ENCODE data around the gene ADAMTS7.
"Not testable (repeated sequence)": the region's sequence is repeated elsewhere in the genome, so short reads cannot be mapped to it uniquely, and the experiment has no call there.

Gene ADAMTS7

DNA sequence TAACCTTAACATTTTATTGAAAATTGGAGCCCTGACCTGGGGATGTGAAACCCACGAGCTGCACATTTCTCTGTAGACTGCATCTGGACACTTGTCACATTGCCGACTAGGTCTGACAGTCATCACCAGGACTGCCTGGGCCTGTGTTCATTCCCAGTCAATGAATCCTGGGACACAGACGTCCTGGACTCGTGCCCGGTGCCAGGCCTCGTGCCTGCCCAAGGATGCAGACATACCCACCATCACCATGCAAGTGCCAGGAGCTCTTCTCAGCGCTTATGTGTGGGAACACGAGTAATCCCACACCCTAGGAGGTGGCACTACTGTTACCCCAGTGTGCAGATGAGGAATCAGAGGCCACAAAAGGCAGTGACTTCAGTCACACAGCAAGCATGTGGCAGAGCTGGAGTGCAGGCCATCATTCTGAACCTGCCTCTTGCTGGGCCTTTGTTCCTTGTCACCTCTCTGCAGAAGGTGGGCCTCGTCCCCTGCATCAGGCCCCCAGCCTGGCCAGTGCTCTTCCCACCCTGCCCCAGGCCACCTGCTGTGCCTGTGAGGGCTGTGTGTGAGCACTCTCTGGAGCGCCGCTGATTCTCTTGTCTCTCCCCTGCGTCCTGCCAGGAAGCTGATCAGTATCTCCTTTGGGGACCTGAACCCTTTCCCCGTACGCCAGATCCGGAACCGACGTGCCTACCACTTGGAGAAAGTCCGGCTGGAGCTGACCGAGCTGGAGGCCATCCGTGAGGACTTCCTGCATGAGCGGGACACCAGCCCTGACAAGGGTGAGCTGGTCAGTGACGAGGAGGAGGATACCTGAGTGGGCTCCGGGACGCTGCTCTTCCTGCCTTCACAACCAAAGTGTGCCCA is 58.5 kb downstream of the ADAMTS7 start:
- ATAC-seq = no peak

DNA sequence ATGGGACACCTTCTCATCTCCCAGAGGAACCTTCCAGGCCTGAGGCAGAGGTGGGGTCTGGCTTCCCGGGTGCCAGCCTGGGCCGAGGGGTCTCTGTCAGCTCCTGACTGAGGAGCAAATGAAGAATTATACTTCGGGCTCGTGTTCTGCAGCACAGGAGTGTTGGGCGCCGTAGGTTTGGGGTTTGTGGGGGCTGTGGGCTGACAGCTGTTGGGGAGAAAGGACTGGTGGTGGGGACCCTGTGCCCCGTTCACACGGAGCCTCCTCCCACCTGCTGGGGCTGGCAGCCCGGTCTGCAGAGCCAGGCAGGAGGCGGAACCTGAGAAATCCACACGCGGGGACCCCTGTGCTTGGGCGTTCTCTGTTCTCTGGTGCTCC is 59.7 kb downstream of the ADAMTS7 start:
- ATAC-seq = no peak

DNA sequence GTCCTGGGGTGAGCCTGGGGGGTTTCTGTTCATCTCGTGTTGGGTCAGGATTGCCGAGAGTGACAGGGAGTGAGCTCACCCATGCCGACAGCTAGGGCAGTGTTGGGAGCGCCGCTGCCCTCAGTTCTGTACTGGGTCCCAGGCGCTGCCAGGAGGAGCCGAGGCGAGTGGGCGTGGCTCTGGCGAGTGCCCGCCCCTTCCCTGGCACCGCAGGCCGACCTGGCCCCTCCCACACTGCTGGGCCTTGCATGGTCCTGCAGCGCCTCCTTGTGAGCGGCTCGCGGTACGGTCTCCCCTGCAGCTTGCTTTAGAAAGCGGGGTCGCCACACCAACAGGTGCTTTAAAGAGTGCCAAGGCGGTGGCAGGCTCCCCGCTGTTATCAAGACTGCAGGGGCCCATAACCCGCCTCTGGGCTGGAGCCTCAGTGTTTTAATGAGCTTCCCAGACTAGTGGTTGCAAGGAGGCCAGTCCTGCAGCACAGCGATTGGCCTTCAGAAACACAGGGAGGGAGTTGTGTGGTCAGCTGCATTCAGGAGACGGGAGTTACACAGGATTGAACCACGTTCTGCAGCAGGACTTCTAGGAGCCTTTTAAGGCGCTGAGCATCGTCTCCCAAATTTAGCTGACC is 60.2 kb downstream of the ADAMTS7 start:
- ATAC-seq = peak; percentile 95 to 97

DNA sequence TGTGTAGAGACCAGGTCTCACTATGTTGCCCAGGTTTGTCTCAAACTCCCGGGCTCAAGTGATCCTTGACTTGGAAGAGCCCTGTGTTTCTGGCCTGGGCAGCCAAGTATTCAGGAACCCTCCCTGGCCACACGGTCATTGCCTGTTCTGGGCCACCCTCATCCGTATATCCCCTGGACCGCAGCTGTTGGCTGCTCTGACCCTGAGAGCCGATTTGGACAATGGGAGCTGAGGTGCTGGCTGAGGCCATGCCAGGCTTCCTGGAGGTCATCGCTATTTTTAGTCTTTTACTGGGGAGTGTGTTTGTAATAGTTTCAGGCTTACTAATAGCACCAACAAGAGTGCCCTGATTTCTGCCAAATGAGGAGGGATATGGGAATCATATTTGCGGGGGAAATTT is 60.7 kb downstream of the ADAMTS7 start:
- ATAC-seq = no peak

DNA sequence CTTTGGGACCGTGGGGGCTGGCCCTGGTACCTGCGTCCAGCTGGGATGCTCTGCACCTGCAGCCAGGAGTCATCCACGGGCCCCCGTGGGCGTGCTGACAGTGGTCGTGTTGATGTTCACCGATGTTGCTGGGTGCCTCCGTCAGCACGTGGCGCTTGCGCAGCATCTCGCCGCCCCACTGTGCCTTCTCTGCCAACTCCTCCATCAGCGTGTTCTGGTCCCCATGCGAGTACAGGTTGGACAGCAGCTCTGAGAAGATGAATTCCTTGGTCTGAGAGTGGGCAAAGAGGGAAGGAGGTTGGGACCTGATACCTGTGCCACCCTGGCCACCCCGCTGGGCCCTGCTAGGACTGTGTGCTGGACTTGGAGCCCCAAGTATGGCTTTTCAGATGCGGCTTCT is 61.4 kb downstream of the ADAMTS7 start:
- ATAC-seq = no peak

DNA sequence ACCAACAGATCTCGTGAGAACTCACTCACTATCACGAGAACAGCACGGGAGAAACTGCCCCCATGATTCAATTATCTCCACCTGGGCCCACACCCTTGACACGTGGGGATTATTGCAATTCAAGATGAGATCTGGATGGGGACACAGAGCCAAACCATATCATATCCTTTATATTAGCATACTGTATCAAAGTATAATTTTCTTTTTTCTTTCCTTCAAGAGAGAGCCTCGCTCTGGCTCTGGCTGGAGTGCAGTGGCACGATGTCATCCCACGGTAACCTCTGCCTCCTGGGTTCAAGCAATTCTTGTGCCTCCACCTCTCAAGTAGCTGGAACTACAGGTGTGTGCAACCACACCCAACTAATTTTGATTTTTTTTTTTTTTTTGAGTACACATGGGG is 63.4 kb downstream of the ADAMTS7 start:
- not testable (repeated sequence) for ATAC-seq

DNA sequence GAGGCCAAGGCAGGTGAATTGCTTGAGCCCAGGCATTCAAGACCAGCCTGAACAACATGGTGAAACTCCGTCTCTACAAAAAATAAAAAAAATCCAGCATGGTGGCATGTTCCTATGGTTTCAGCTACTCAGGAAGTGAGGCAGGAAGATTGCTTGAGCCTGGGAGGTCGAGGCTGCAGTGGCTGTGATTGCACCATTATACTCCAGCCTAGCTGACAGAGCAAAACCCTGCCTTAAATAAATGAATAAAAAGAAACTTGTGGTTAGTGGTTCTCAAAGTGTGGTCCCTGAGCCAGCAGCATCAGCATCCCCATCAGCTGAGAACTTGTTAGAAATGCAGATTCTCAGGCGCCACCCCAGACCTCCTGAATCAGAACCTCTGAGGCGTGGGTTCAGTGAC is 69.6 kb downstream of the ADAMTS7 start:
- ATAC-seq = not testable (repeated sequence)

DNA sequence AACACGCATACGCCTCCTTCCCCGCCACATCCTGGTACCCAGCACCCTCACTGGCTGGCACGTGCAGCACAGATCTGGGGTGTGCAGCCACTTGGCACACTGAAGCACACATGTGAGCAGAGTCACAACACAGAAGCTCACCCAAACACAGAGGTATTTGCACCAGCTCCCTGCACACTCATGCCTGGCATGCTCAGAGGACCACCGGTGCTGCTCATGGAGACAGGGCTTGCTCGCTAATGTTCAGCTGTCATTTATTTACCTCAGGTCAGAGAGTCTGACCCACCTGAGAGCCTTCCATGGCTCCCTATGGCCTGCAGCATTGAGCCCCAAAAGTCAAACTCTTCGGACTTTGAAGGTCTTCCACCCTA is 70.4 kb downstream of the ADAMTS7 start:
- ATAC-seq = no peak

DNA sequence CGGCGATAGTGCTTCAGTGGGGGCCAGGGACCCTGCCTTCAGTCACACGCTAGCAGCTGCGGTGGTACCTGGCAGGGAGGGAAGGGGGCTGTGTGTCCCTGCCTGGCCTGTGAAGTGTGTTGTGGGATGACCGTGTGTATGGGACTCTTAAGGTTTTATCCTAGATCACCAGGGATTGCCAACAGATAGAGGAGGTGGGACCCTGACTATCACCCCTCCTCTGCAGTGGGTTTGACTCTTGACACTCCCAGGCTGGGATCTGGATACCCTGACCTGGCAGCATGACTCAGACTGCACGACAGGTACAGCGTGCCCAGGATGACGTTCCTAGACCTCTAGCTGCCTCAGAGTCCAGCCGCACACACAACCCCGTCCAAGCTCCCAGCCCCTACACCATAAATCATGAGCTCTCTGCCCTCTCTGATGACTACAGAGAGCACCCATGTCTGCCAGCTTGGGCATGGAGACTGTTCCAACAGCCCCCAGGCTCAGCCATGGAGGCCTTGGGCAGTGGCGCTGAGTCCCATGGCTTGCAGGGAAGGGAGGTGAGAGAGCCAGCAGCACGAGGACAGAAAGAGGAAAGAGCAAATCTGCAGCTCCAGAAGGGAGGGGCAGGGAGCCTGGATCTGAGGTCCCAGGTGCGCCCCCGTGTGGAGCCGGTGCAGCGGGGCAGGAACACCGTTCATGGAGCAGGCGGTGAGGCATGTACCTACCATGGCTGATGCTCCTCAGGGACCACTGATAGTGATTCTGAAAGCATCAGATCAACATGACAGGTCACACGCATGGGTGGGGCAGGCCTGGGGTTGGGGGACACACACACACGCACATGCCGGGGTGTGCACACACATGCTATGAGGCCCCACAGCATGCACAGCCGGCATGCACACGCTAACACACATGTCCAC is 71.0 kb downstream of the ADAMTS7 start:
- ATAC-seq = peak; percentile 21 to 66

DNA sequence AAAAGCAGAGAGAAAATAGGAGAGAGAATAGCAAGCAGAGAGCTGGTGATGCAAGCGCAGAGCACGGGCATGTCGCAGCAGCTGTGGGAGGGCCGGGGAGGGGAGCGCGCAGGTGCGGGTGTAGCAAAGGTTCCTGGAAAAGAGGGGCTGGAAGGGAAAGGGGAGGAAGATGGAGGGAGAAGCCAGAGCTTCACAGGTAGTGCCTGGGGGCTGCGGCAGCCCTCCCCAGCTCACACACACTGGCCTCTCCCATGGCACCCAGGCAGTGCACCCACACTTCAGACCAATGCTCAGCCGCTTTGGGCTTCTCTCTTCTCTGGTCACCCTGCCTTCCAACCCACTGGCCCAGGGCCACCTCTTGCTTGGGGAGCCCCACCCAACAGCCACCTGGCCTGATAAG is 72.1 kb downstream of the ADAMTS7 start:
- ATAC-seq = no peak

DNA sequence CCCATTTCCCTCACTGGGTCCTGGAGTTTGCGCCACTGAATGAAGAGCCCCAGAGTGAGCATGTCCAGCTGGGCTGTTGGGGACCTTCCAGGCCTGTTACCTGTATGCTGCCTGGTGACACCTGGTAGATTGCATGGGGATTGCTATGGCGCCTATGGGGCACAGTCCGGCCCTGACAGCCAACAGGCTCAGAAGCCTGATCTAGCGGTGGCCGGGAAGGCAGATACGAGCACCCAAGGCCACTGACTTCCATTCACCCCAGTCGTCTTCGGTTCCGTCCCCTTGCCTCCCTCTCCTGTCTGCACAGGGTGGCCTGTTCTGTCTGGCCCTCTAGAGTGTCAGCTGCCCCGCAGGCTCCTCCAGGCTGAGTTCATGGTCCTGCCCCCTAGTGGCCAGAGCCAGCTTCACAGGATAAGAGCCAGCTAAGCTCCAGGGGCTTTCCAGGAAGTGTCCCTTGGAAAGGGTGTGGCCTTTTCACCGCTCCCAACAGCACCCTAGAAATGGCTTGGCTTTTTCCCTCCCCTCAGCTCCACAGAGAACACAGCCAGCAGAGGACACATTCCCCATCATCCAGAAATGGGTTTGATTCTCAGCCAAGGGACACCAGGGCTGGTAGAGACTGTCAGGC is 73.2 kb downstream of the ADAMTS7 start:
- ATAC-seq = not testable (repeated sequence)

DNA sequence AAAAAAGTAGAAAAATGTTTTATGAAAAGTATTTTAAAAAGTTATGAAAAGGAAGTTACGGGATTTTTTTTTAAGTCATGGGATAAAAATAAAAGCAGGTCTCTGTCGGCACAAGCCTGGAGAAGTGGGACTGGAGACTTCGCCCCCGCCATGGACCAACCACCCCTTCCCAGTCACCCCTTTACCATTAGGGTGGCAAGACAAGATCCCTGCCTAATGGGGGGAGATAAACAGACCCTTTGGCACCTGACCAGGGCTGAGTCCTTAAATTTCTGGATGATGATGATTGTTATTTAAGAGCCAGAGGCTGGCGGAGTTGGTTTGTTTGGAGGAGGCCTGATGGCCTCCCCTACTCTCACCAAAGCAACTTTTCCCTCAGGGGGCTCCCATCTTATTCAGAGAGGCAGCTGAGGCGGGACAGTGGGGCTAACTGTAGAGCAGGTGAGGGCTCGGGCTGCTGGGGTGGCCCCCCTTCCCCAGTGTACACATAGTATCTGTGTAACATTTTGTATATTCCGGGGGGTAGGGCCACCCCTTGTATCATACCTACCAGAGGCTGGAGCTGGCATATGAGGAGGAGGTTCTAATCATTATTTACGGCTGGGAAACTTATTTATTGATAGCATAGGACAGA is 74.0 kb downstream of the ADAMTS7 start:
- no peak for ATAC-seq

DNA sequence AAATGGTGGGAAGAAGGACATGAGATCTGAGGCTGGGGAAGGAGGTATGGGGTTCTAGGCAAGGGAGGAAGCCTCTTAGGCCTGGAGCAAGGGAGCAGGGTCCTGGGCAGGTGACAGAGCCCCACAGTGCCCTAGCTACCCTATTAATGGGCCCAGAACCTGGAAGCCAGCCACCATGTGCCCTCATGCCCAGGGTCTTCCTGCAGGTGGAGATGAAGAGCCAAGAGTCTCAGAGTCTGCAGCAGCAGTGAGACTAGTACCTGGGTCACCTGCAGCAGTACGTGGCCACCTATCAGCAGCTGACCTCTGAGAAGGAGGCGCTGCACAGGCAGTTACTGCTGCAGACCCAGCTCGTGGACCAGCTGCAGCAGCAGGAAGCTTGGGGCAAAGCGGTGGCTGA is 75.0 kb downstream of the ADAMTS7 start:
- not testable (repeated sequence) for ATAC-seq

DNA sequence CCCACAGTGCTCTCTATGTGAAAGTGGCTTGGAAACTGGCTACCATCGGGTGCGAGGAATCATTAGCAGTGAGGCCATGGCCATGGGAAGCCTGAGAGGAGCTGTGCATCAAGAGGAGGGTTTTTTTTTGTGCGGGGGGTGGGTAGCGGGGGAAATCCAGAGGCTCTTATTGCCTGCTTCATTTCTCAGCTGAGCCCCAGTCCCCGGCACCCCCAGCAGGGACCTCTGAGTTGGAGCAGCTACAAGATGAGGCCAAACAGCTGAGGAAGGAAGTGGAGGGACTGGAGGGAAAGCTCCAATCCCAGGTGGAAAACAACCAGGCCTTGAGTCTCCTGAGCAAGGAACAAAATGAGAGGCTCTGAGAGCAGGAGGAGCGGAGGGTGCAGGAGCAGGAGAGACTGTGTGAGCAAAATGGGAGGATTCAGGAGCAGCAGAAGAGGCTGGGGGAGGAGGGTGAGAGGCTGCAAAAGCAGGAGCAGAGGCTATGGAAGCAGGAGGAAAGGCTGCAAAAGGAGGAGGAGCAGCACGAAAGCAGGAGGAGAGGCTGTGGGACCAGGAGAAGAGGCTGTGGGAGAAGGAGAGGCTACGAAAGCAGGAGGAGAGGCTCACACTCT is 76.7 kb downstream of the ADAMTS7 start:
- no peak for ATAC-seq

DNA sequence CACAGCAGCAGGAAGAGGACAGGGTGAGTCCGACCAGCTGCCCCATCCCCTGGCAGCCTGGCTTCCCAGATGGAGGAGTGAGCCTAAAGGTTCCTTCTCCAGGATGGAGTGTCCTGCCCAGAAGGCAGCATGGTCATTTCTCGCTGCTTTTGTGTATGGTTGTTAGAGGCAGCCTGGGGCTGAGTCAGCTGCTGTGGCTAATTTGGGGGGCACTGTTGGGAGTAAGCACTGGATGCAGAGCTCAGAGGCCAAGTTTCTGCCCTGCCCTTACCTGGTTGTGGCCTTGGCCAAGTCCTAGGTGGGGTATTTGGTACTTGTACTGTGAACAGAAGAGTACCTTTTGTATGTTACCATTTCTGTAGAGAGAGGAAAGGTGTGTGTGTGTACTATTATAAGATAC is 78.6 kb downstream of the ADAMTS7 start:
- no peak for ATAC-seq

DNA sequence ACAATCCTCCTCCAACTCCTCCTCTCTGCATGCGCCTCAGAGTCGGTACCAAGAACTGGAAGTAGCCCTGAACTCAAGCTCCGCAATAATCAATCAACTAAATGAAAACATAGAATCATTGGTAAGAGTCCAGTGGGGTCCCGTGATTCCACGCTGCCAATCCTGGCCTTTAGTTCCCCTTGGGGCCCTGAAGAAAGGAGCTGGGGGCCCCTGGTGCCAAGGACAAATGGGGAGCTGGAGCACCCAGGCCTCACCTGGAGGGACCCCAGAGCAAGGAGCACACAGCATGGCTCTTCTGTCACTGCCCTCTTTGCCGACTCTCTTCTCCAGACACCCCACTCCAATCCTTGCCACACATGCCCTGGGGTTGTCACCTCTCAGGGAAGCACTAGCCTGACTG is 80.3 kb downstream of the ADAMTS7 start:
- no peak for ATAC-seq

DNA sequence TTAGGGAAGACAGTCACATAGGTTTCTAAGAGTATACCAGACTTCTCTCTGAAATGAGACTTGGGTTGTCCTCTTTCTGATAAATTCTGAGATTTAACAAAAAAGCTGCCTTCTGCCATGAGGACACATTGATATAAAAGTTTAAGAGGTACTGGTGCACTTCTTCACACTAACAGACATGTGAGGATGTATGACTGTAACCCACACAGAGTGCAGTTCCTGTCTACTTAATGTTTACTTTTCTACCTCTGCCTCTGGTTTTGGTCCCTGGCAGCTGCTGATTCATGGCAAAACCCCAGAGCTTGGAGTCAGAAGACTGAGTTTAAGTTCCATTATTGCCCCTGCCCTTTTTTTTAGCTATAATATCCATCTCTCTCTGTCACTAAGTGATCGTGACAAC is 82.8 kb downstream of the ADAMTS7 start:
- ATAC-seq = not testable (repeated sequence)

DNA sequence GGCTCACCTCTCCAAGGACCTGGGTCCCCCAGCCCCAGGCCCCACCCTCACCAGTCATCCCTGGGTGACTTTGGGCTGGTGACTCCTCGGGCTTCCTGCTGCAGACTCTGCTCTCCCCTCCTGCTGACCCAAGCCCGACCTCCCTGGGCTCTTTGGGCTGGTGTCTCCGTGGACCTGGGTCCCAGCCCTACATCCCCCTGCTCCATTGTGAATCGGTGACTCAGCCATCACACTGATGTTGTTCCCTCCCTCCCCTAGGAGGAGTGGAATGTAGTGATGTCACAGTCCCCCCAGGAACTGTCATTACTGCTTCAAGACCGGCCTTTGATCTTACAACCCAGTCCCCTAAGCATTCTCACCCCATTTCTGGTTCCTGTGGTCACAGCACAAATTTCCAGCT is 83.7 kb downstream of the ADAMTS7 start:
- ATAC-seq = no peak

DNA sequence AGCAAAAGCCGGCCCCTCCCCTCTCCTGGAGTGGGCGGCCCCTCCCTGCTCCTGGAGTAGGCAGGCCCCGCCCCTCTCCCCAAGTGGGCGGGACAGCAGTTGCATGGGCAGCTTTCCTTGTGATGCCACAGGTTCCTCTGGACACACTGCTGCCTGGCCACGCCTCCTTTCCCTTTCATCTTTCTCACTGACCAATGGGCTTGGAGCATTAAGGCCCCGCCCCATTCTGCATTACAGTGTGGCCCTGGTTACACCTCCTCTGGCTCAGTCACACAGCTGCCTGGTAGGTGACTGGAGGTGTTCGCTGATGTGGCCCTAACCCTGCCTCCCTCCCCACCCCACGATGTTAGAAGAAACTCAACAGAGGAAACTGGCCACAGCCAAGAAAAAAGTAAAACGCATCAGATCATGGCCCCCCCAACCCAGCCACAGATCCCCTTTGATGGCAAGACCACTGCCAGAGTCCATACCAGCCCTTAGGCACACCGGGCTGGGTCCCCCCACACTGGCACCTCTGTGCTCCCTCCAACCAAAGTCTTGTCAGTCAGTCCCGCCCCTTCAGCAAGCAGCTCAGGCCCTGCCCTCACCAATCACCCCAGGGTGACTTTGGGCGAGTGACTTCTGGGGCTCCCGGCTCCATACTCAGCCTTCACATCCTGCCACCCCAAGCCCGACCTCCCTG is 84.3 kb downstream of the ADAMTS7 start:
- no peak for ATAC-seq

DNA sequence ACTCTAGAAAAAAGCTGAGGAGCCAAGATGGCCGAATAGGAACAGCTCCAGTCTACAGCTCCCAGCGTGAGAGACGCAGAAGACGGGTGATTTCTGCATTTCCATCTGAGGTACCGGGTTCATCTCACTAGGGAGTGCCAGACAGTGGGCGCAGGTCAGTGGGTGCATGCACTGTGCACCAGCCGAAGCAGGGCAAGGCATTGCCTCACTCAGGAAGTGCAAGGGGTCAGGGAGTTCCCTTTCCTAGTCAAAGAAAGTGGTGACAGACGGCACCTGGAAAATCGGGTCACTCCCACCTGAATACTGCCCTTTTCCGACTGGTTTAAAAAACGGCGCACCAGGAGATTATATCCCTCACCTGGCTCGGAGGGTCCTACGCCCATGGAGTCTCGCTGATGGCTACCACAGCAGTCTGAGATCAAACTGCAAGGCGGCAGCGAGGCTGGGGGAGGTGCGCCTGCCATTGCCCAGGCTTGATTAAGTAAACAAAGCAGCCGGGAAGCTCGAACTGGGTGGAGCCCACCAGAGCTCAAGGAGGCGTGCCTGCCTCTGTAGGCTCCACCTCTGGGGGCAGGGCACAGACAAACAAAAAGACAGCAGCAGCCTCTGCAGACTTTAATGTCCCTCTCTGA is 91.3 kb downstream of the ADAMTS7 start:
- not testable (repeated sequence) for ATAC-seq

DNA sequence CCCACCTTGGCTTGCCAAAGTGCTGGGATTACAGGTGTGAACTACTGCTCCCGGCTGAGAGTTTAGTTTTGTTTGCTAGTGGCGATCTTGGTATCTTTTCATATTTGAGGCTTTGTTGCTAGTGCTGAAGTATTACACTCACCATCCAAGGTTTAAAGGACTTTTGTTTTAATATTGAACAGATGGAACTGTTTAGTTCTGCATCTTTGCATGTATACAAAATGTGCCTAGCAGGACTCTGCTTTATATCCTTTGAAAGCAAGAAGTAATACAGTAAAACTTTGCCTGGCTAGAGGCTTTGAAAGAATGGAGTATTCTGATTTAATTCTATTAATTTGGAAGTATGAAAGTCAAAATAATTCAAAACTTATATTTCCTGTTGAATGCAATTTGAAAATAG is 92.4 kb downstream of the ADAMTS7 start:
- ATAC-seq = no peak
